ENCODE data around the gene EPHA6. TPM values are rescaled to one million over a fixed set of nuclear protein-coding genes. Genes with fewer than 3 reads are reported as not detected.
A peak's percentile ranks its signal among the peaks of the same experiment; 100 is the strongest.

The EPHA6 gene
- total RNA-seq, 1 experiment from 2014 or later: 1.2 TPM

- POLR2A ChIA-PET (ENCODE audit: unreplicated experiment): no interaction called here
- H3K4me3 ChIP-seq: no peak overlapping the region
- CTCF ChIA-PET: no interaction called here
These were observed 842.2 kb downstream of the EPHA6 start for GRCh38 chr3:97656638-97657037.

GRCh38 chr3:97658668-97659285, 844.4 kb downstream of the EPHA6 start:
- Histone ChIP-seq H3K4me2 (no peak overlapping the region), H3K9me3 (ENCODE audit: insufficient read depth, low read depth) (no peaks in the 10 kb centered on the region; the same call in 1 of the 2 replicates), H2AFZ (no peak overlapping the region), H3K36me3 (ENCODE audit: low read depth) (no peaks in the 10 kb centered on the region), H3K79me2 (ENCODE audit: low read depth) (no peaks in the 10 kb centered on the region), H3K27ac (no peak overlapping the region), H3F3A (ENCODE audit: insufficient read depth, low read depth) (no peaks in the 10 kb centered on the region), H4K20me1 (ENCODE audit: insufficient read depth) (no peaks in the 10 kb centered on the region), H3K4me3 (no peak overlapping the region), H3K4me1 (replicated peaks; ENCODE audit: insufficient read depth) (no peaks in the 10 kb centered on the region), H3K9me2 (ENCODE audit: insufficient read depth) (no peaks in the 10 kb centered on the region), H3K27me3 (ENCODE audit: insufficient read depth, low read depth) (no peaks in the 10 kb centered on the region)
- ChIA-PET POLR2A (ENCODE audit: unreplicated experiment) (interaction anchor here (0.9 kb wide), 1 partner anchor 43 kb away, joined by 5 read pairs; no protein-coding TSS in a partner anchor), CTCF (no interaction called here)
- intact Hi-C loops (cut with micrococcal nuclease; ENCODE audit: unreplicated experiment): loop anchor here (1.0 to 2.0 kb wide), 2 partner anchors 364 to 795 kb away; no protein-coding TSS in a partner anchor
- BruUV-seq (replicated peaks): no TSS peak
- no peak for DNase-seq
- TF ChIP-seq EZH2 (IDR thresholded peaks at IDR 0.05; ENCODE audit: low read depth) (no peak), CTCF (conservative IDR thresholded peaks at IDR 0.05) (peak; percentile 90)

More at GRCh38 chr3:97656638-97657037, 842.2 kb downstream of the EPHA6 start:
- no peaks in the 10 kb centered on the region for H3K79me2 ChIP-seq (ENCODE audit: low read depth)
- H3K27ac ChIP-seq: no peak overlapping the region
- no peaks in the 10 kb centered on the region for H4K20me1 ChIP-seq (ENCODE audit: insufficient read depth)
- H3F3A ChIP-seq (ENCODE audit: insufficient read depth, low read depth): no peaks in the 10 kb centered on the region
- no peak overlapping the region for H2AFZ ChIP-seq
- H3K27me3 ChIP-seq (ENCODE audit: insufficient read depth, low read depth): no peaks in the 10 kb centered on the region
- BruUV-seq (replicated peaks): no TSS peak
- no peak for TF ChIP-seq CTCF (conservative IDR thresholded peaks at IDR 0.05)
- no peak for TF ChIP-seq EZH2 (IDR thresholded peaks at IDR 0.05; ENCODE audit: low read depth)
- H3K4me2 ChIP-seq: no peak overlapping the region
- no peaks in the 10 kb centered on the region for H3K4me1 ChIP-seq (replicated peaks; ENCODE audit: insufficient read depth)
- no peak for DNase-seq
- H3K9me2 ChIP-seq (ENCODE audit: insufficient read depth): no peaks in the 10 kb centered on the region
- no peaks in the 10 kb centered on the region; the same call in 1 of the 2 replicates for H3K9me3 ChIP-seq (ENCODE audit: insufficient read depth, low read depth)
- intact Hi-C loops (cut with micrococcal nuclease; ENCODE audit: unreplicated experiment): no loop called here
- no peaks in the 10 kb centered on the region for H3K36me3 ChIP-seq (ENCODE audit: low read depth)

GRCh38 chr3:97662264-97662663, 847.9 kb downstream of the EPHA6 start:
- H3K79me2 ChIP-seq (ENCODE audit: low read depth): no peaks in the 10 kb centered on the region
- ChIA-PET CTCF (interaction anchor here (1.4 kb wide), 1 partner anchor 57 kb away, joined by 5 read pairs; no protein-coding TSS in a partner anchor), POLR2A (ENCODE audit: unreplicated experiment) (no interaction called here)
- H3K4me3 ChIP-seq: no peak overlapping the region
- H3K27ac ChIP-seq: no peak overlapping the region
- no peaks in the 10 kb centered on the region for H3K4me1 ChIP-seq (replicated peaks; ENCODE audit: insufficient read depth)
- H3K9me3 ChIP-seq (ENCODE audit: insufficient read depth, low read depth): no peaks in the 10 kb centered on the region
- TF ChIP-seq EZH2 (IDR thresholded peaks at IDR 0.05; ENCODE audit: low read depth) (no peak), CTCF (conservative IDR thresholded peaks at IDR 0.05) (no peak)
- no peak overlapping the region for H3K4me2 ChIP-seq
- intact Hi-C loops (cut with micrococcal nuclease; ENCODE audit: unreplicated experiment): no loop called here
- no peaks in the 10 kb centered on the region for H3K36me3 ChIP-seq (ENCODE audit: low read depth)
- peaks cover 5% of the 10 kb centered on the region; the same call in 1 of the 2 replicates for H3K9me2 ChIP-seq (ENCODE audit: insufficient read depth)
- H3K27me3 ChIP-seq (ENCODE audit: insufficient read depth, low read depth): no peaks in the 10 kb centered on the region
- no peaks in the 10 kb centered on the region for H3F3A ChIP-seq (ENCODE audit: insufficient read depth, low read depth)
- no peak overlapping the region for H2AFZ ChIP-seq
- no TSS peak for BruUV-seq (replicated peaks)
- DNase-seq: no peak
- no peaks in the 10 kb centered on the region for H4K20me1 ChIP-seq (ENCODE audit: insufficient read depth)
